Cardiac atrium fibroblast (primary cell): ENCODE results near the gene SDHD. TPM values are rescaled to one million over a fixed set of nuclear protein-coding genes. Genes with fewer than 3 reads are reported as not detected.

Source experiments
- total RNA-seq: library from RNA; depleted of rRNA; stranded (reverse); fragments of >200 nt; gene quantifications from 2 replicates; pipeline ENCODE4 v1.2.3, GENCODE V29; 2015

SDHD gene
- total RNA-seq: 85.4 and 87.9 TPM in 2 replicates

DNA sequence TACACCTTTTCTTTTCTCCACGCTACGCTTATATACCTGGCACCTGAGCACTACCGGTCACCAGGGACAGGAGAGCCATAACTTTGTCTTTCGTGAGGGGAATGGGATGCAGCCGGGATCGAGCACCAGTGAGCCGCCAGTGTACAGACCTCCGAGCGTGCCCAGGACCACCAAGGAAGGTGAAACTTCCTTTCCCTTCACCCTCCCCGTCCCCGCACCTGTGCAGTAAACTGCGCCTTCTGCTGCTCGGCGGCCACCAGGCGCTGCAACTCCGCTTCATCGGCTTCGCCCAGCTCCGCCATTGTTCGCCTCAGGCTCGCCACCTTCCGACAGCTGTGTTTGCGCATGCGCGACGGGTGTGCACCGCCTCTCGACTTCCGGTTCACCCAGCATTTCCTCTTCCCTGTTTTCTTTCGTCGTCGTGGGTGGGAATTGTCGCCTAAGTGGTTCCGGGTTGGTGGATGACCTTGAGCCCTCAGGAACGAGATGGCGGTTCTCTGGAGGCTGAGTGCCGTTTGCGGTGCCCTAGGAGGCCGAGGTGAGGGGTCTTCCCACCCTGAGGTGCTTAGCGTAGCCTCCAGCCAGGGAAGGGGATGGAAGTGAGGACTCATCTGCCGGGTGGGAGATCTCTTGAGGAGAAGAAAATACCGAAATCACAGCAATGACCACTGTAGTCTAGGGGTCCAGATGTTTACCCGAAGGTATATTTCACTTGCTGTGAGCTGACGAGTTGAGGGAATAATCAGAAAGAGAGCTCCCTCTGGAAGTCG is at the start of gene SDHD, which contains the start of gene TIMM8B:
SDHD (plus strand) TSS at position 452 of the 770 bp plus-strand sequence; CDS start at position 487, 35 bp downstream.
TIMM8B (minus strand) TSS at position 335 of the 770 bp plus-strand sequence; CDS start at position 302, 33 bp downstream.

GRCh38 chr11:112073941-112074811 is 12.5 kb upstream of the SDHD start, which contains the start of the genes NKAPD1 and PIH1D2:
Gene NKAPD1 (plus strand): TSS chr11:112074299. CDS start chr11:112075575, 1,276 bp downstream.
Gene PIH1D2 (minus strand): TSS chr11:112074017. CDS start chr11:112073174, 843 bp downstream.

Other genes with a start within 250 kb of the SDHD start
- gene ALG9, start 215.3 kb upstream of the SDHD start, total RNA-seq: 28.3 and 35.3 TPM in 2 replicates
- gene FDXACB1, start 207.7 kb upstream of the SDHD start, total RNA-seq: 0.97 and 2.0 TPM in 2 replicates
- 8.7 and 28.7 TPM in 2 replicates for gene CFAP68, start 207.3 kb upstream of the SDHD start, total RNA-seq
- 50.5 and 78.7 TPM in 2 replicates for gene CRYAB, start 175.1 kb upstream of the SDHD start, total RNA-seq
- 0.36 and 1.9 TPM in 2 replicates for gene HSPB2, start 174.1 kb upstream of the SDHD start, total RNA-seq
- 0.65 and 4.3 TPM in 2 replicates for gene C11orf52, start 168.0 kb upstream of the SDHD start, total RNA-seq
- 12.5 and 15.2 TPM in 2 replicates for gene DIXDC1, start 149.5 kb upstream of the SDHD start, total RNA-seq
- 29.1 and 30.5 TPM in 2 replicates for gene DLAT, start 61.5 kb upstream of the SDHD start, total RNA-seq
- gene PIH1D2, start 12.9 kb upstream of the SDHD start, total RNA-seq: 0.18 and 0.32 TPM in 2 replicates
- 13.9 and 14.7 TPM in 2 replicates for gene NKAPD1, start 12.6 kb upstream of the SDHD start, total RNA-seq
- 56.1 and 59.9 TPM in 2 replicates for gene TIMM8B, start 117 bp upstream of the SDHD start, total RNA-seq
- gene IL18, start 77.2 kb downstream of the SDHD start, total RNA-seq: 3.6 TPM in 1 of 2 replicates, not detected in the other
- not detected in 2 replicates for gene TEX12, start 80.5 kb downstream of the SDHD start, total RNA-seq
- 0.72 and 1.8 TPM in 2 replicates for gene BCO2, start 88.6 kb downstream of the SDHD start, total RNA-seq
- gene PTS, start 139.6 kb downstream of the SDHD start, total RNA-seq: 21.5 and 26.6 TPM in 2 replicates
- not detected in 2 replicates for gene PLET1, start 174.0 kb downstream of the SDHD start, total RNA-seq